Ovary (tissue), 10 donors: Measurements from ENCODE around the gene TMEM63B. TPM values are rescaled to one million over a fixed set of nuclear protein-coding genes. Genes with fewer than 3 reads are reported as not detected.

Source experiments
- DNase-seq, 5 donors: peaks; one replicate each; pipeline ENCODE4 v3.0.0-alpha.2; 2019 to 2020
- H3K27ac ChIP-seq, 2 donors: fragments of 200-600 bp; one replicate each; pipeline versions ENCODE4 v1.5.1 to v1.8.0; 2019 to 2022
- H3K27me3 ChIP-seq: fragments of 200-600 bp; one replicate; pipeline ENCODE4 v1.8.0; 2022
- H3K36me3 ChIP-seq: fragments of 200-600 bp; sonication (generic); one replicate; pipeline ENCODE4 v1.5.1; 2019
- H3K4me1 ChIP-seq: one replicate; pipeline ENCODE4 v1.8.1; 2013; ENCODE audit warnings: mild to moderate bottlenecking, moderate library complexity; ENCODE audit not compliant: insufficient read depth
- H3K4me3 ChIP-seq: fragments of 200-600 bp; sonication (generic); one replicate; pipeline ENCODE4 v1.5.1; 2017
- H3K9me3 ChIP-seq, 2 donors: fragments of 200-600 bp in 1 of 2; sonication (generic) in 1 of 2; one replicate each; pipeline versions ENCODE4 v1.5.1 to v1.8.1; 2013 to 2019; ENCODE audit warnings: mild to moderate bottlenecking in 1 of 2, moderate library complexity in 1 of 2
- EP300 ChIP-seq: sonication (generic); formaldehyde crosslinking; IDR thresholded peaks from one replicate; pipeline ENCODE4 v1.6.1; 2017; ENCODE audit warnings: antibody characterized with exemption
- POLR2A ChIP-seq: fragments of 450-650 bp; IDR thresholded peaks from one replicate; pipeline ENCODE4 v1.6.1; 2017; ENCODE audit warnings: antibody characterized with exemption, mild to moderate bottlenecking, moderate library complexity
- WGBS, 3 donors: extraction: QIAGEN DNeasy Blood & Tissue Kit in 1 of 3; methylation state at CpG; one replicate each; pipeline versions ENCODE4 v1.1.5 to v1.1.7; 2013 to 2017; 5-methylcytosine and 5-hydroxymethylcytosine counted together
- intact Hi-C, 4 donors: fragments of 100-400 bp; cut with DNase I; formaldehyde crosslinking; loops; one replicate each; pipeline versions ENCODE4 v1.11.0 to v1.15.1; 2022 to 2023
- long read RNA-seq, 3 donors: library from polyadenylated mRNA in 2 of 3; unstranded in 2 of 3; transcript quantifications; one replicate each; pipeline ENCODE4 v2.0.0 and lab custom pipeline, GENCODE V29; 2021 to 2026
- polyA plus RNA-seq, 2 donors: library from polyadenylated mRNA; stranded (reverse); fragments of 200-250 nt in 1 of 2; fragments of 350-450 nt in 1 of 2; fragmentation: Illumina TruSeq in 1 of 2; extraction: RNeasy Lipid Tissue Mini Kit (QIAGEN cat#74804) in 1 of 2; gene quantifications; one replicate each; pipeline ENCODE4 v1.2.3, GENCODE V29; 2013 to 2014
- total RNA-seq, 7 donors: library from RNA; depleted of rRNA in 2 of 7; stranded (reverse); fragments of >200 nt in 2 of 7; fragmentation: NEBNext Ultra II Directional in 3 of 7; extraction: Animal tissue kit (Norgen Biotek cat#: 25700) in 3 of 7; gene quantifications; one replicate each; pipeline versions ENCODE4 v1.1.0 to v1.2.4, GENCODE V29; 2016 to 2023
- TF ChIP-seq, protein P1 (sequence below), 3 donors: fragments of 450-650 bp in 2 of 3; fragments of 200-600 bp in 1 of 3; IDR thresholded peaks; one replicate each; pipeline versions ENCODE4 v1.5.1 to v1.8.0; 2016 to 2022; ENCODE audit warnings: antibody characterized with exemption in 3 of 3, mild to moderate bottlenecking in 1 of 3
- donor health status: DM: no; HTN: no; CAD: no; lungs with moderate emphysema.
- donor health status: DM: no; HTN: no; CAD: no.
- donor health status: Bipolar disorder and iron deficiency.
- donor health status: DM: yes; HTN: yes; CAD: no.
- donor health status: DM: no; HTN: no; CAD: no.
- donor health status: DM: yes; HTN: yes; CAD: no.

The TMEM63B gene
- total RNA-seq (10 to 100 TPM in 6 of 7 donors, 1 to 10 TPM in 1; 7.5 to 20.6 (median 16.5) TPM), polyA plus RNA-seq (10 to 100 TPM; 11.7 to 25.7 TPM)
- long read RNA-seq, donor 1, partial matches to known transcripts, result 3 of 5 reads
- long read RNA-seq, donor 1, other reads (novel, unspliced or antisense), result 2 of 5 reads
- long read RNA-seq, donor 2, result 0 reads
- long read RNA-seq, donor 3, partial matches to known transcripts, result 9 of 19 reads
- long read RNA-seq, donor 3, other reads (novel, unspliced or antisense), result 7 of 19 reads

DNA sequence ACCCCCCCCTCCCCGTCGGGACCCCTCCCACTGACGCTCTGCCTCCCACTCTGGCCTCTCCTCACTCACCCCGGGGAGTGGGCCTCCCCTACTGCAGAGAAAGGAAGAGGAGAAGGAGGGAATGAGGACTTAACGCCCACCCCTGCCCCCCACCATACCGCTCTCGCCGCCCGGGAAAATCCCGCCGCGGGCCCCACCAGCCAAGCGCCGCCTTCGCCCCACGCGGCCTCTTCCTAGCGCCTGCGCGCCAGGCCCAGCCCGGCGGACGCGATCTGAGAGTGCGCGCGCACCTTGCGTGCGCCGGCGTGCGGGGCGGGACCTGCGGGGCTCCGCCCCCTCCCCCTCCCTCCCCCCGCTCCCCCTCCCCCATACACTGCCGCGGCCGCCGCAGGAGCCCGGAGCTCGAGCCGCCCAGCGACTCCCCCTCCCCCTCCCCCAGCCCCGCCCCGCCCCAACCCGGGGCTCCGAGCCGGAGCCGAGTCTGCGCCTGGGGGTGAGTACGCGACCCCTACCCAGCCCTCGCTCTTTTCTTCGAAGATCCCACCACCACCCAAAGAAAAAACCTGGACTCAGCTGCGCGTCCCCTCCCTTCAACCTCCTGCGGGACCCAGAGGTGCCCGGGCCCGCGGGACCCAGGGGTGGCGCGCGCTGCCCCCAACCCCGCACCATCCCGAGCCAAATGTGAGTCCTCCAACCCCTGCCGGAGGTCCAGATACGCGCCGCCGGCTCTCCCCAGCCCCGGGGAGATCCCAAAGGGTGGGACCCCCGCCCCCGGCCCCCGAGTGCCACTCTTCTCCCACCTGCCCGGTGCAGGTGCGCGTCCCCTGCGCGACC lies at the start of gene TMEM63B, which contains the start of gene MRPL14:
TMEM63B (plus strand) TSS at position 369 of the 834 bp plus-strand sequence. CDS start 7,031 bp downstream, outside the sequence.
MRPL14 (minus strand) TSS at position 267 of the 834 bp plus-strand sequence. CDS start 10,841 bp downstream, outside the sequence.
- WGBS, 3 donors, result 0 to 2% (median 1%) methylated on average over 33 to 73 of the region's 80 CpGs
- peak; percentile 87 to 95 (median 92) for DNase-seq
- intact Hi-C loops, result no loop called here
- H3K27me3 ChIP-seq, result no peaks in the 10 kb centered on the region
- peaks cover 6% of the 10 kb centered on the region for H3K4me1 ChIP-seq
- no peaks in the 10 kb centered on the region for H3K9me3 ChIP-seq
- peak within 1 kb of the TSS; percentile 58 to 71 for H3K27ac ChIP-seq
- no peak for TF ChIP-seq EP300
- TF ChIP-seq POLR2A, result peak; percentile 45
- TF ChIP-seq, protein P1, sequence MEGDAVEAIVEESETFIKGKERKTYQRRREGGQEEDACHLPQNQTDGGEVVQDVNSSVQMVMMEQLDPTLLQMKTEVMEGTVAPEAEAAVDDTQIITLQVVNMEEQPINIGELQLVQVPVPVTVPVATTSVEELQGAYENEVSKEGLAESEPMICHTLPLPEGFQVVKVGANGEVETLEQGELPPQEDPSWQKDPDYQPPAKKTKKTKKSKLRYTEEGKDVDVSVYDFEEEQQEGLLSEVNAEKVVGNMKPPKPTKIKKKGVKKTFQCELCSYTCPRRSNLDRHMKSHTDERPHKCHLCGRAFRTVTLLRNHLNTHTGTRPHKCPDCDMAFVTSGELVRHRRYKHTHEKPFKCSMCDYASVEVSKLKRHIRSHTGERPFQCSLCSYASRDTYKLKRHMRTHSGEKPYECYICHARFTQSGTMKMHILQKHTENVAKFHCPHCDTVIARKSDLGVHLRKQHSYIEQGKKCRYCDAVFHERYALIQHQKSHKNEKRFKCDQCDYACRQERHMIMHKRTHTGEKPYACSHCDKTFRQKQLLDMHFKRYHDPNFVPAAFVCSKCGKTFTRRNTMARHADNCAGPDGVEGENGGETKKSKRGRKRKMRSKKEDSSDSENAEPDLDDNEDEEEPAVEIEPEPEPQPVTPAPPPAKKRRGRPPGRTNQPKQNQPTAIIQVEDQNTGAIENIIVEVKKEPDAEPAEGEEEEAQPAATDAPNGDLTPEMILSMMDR (IDR thresholded peaks at IDR 0.05), result no peak
- no peaks in the 10 kb centered on the region for H3K36me3 ChIP-seq
- H3K4me3 ChIP-seq, result peak within 1 kb of the TSS; percentile 84

DNA sequence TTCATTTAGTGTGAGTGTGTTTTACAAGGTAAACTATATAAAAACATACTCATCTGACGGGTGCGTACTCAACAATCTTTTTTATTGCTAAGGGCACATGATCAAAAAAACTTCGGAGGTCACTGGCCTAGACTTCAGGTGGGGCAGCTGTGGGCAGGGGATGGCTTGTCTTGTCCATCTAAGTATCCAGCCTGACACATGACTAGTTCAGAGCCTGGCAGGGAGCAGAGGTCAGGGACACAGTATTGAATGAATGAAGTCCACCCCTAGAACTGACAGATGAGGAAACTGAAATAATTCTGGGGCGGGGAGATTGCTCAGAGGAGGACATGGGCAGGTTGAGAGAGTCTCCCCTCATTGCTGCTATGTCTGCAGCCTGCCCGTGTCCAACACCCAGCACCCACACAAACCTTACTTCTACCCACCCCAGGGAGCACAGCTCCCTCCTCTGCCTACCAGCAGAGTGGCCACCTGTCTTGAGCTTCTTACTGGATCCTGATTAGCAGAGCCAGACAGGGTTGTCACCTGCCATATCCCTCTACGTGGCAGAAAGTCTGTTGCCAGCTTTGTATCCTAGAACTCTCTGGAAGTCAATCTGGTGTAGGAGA lies 49.0 kb upstream of the TMEM63B start:
- intact Hi-C loops, result loop anchor here (2.0 to 10.0 kb wide), 6 partner anchors 310 to 474 kb away; no protein-coding TSS in a partner anchor
- peaks cover 11% of the 10 kb centered on the region for H3K4me1 ChIP-seq

DNA sequence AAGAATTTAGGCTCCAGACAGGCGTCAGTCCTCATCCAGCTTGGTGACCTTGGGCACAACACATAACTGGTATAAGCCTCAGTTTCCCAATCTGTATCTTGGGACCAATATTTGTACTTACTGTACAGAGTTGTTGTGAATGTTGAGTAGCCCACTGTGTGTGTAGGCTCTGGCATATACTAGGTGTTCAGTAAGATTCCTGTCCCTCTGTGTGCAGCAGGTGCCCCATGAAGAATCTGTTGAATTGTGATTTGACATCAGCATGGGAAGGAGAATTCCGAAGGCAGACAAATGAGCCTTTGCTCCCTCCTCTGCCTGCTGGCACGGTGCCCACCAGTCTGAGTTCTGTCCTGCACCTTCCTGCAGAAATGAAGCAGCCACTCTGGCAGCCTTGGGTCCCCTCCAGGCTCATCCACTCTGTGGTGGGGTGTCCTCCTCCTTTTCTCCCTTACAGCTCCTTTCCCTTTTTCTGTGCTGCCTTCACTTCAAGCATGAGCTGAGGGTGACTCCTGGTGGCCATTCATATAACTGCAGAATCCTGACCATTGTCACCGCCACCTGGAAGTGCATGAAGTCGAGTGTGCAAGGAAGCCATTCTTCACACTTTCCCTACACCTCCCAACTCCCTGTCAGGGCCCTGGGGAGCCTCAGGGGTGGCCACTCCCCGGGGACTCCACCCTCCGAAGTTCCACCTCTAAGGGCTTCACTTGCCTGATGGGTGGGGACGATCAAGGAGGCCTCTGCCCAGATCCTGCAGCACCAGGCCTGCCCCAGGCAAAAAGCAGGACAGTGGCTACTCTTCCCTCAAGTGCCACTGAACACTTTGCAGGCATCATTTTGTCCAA lies 48.3 kb upstream of the TMEM63B start:
- peaks cover 5% of the 10 kb centered on the region for H3K4me1 ChIP-seq
- WGBS, 3 donors, result 22 to 29% (median 27%) methylated on average over 8 of the region's 8 CpGs
- TF ChIP-seq, protein P1 (IDR thresholded peaks at IDR 0.05), result peak; percentile 64 to 92 (median 81)
- no peak for TF ChIP-seq EP300
- intact Hi-C loops, result loop anchor here (2.0 to 10.0 kb wide), 6 partner anchors 310 to 474 kb away; no protein-coding TSS in a partner anchor
- H3K27me3 ChIP-seq, result no peaks in the 10 kb centered on the region
- H3K27ac ChIP-seq, result no peak overlapping the region
- H3K36me3 ChIP-seq, result no peaks in the 10 kb centered on the region
- H3K4me3 ChIP-seq, result no peak overlapping the region
- DNase-seq, result peak; percentile 41 to 77 (median 71)
- H3K9me3 ChIP-seq, result no peaks in the 10 kb centered on the region

More for the DNA sequence above, 49.0 kb upstream of the TMEM63B start:
- 93% methylated on average over 6 of the region's 6 CpGs for WGBS, 3 donors
- TF ChIP-seq, protein P1 (IDR thresholded peaks at IDR 0.05), result no peak
- TF ChIP-seq POLR2A, result no peak
- no peak for TF ChIP-seq EP300
- no peak overlapping the region for H3K4me3 ChIP-seq
- no peak for DNase-seq
- H3K9me3 ChIP-seq, result no peaks in the 10 kb centered on the region
- H3K27me3 ChIP-seq, result no peaks in the 10 kb centered on the region
- no peaks in the 10 kb centered on the region for H3K36me3 ChIP-seq
- H3K27ac ChIP-seq, result no peak overlapping the region
